Activated CD4-positive, alpha-beta T cell treated with anti-CD3 and anti-CD28 coated beads, Interleukin-2, amount 50 U/mL, for 16 hours (primary cell): ENCODE measurements around the gene ZNF823.

Experiments used
- DNase-seq: peaks from one replicate; pipeline ENCODE4 v3.0.0-alpha.2; 2020

Gene ZNF823

DNA sequence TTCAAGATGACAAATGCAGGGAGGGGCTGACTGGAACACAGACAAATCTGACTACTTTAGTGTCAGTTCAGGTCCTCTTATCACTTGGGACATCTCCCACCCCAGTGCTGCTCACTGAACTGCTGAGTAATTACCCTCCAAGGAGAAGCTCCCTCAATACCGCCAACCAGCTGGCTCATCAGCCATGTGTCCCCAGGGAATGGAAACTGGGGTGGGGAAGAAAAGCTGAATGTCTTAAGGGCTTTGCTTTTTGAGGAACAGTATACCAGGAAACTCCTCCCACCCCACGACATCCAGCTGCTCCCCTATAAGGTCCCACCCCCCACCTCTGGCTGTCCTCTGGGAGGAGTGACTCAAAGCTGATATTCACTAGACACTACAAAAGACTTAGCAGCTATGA lies 2.0 kb downstream of the ZNF823 start:
- peak; percentile 20 for DNase-seq

DNA sequence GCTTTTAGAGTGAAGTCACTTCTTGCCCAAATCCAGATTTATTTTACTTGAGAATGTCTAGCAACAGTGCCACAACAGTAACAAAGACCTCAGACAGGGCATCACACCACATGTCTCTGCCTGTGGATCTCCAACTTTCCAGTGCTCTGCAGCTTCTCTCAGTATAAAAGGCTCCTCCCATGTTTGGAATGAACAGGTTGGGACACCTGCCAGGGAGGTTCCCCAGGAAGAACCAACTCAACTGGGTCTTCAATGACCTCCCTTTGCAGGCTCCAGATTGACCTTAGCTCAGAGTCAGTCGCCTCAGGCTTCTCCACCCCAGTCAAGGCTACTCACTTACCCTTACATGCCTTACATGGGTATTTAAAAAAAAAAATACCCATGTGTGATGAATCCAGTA lies 3.4 kb downstream of the ZNF823 start:
- DNase-seq: no peak

DNA sequence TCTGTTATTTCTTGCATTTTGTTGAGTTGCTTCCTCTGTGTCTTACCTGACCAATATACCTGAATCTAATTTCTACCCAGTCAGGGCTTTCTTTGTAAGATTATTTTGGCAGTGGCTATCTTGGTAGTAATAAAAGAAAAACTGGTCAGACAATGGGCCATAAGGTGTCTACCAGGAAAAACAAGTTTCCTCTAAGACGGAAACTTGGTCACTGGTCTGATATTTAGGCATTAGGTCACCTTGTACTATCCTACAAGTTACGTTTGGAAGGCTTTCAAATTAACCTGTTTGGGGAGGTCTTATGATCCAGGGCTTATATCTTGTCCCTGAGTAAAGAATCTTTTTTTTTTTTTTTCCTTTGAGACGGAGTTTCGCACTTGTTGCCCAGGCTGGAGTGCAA lies 9.2 kb downstream of the ZNF823 start:
- DNase-seq: no peak

DNA sequence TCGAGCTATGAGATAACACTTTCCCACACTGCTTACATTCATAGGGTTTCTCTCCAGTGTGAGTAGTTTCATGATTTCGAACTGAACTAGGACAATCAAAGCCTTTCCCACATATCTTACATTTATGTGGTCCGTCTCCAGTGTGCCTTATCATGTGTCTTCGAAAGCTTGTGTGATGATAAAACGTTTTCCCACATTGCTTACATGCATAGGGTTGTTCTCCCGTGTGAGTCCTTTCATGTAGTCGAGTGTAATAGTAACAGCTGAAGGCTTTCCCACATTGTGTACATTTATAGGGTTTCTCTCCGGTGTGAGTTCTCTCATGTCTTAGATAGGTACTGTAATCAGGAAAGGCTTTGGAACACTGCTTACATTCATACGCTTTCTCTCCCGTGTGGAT lies 16.3 kb downstream of the ZNF823 start:
- no peak for DNase-seq

- DNase-seq: no peak
These were observed 17.1 kb downstream of the ZNF823 start for GRCh38 chr19:11721681-11722080.

- DNase-seq: no peak
These were observed 28.4 kb downstream of the ZNF823 start for GRCh38 chr19:11710313-11710712.

DNA sequence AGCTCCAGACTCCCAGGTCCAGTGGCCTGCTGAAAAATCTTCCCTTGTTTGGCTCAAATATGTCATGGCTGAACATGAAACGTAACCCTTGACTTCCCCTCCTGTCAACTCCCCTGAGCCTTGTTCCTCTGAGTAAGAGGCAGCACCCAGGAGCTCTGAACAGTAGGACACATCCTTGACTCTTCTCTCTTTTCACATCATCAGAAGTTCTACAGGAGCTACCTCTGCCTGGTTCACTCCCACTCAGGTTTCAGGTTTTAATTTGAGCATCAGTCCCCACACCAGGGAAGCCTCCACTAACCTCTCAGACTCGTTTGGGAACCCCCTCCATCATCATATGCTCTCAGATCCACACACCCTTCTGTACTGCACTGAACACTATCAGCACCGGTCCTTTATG lies 30.3 kb downstream of the ZNF823 start:
- no peak for DNase-seq

- no peak for DNase-seq
These were observed 33.3 kb downstream of the ZNF823 start for GRCh38 chr19:11705474-11705873.

GRCh38 chr19:11704626-11705025 lies 34.1 kb downstream of the ZNF823 start:
- DNase-seq: no peak

GRCh38 chr19:11699931-11700794 lies 38.6 kb downstream of the ZNF823 start:
- no peak for DNase-seq

DNA sequence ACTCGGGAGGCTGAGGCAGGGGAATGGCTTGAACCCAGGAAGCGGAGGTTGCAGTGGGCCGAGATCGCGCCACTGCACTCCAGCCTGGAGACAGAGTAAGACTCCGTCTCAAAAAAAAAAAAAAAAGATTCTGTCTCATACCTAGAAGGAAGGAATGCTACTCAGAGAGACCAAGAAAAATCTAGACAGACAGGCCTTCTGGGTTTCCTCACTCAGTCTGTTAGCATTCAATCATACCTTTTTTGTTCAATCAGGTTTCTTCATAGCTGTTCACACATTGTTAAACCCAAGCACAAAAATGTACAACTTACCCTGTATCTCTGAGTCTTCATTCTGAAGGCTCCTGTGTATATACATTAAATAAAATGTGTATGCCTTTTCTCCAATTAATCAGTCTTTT lies 40.5 kb downstream of the ZNF823 start:
- no peak for DNase-seq

- no peak for DNase-seq
These were observed 41.4 kb downstream of the ZNF823 start for GRCh38 chr19:11697284-11697855.

- peak; percentile 68 for DNase-seq
These were observed 44.0 kb downstream of the ZNF823 start for GRCh38 chr19:11694533-11695439.

DNA sequence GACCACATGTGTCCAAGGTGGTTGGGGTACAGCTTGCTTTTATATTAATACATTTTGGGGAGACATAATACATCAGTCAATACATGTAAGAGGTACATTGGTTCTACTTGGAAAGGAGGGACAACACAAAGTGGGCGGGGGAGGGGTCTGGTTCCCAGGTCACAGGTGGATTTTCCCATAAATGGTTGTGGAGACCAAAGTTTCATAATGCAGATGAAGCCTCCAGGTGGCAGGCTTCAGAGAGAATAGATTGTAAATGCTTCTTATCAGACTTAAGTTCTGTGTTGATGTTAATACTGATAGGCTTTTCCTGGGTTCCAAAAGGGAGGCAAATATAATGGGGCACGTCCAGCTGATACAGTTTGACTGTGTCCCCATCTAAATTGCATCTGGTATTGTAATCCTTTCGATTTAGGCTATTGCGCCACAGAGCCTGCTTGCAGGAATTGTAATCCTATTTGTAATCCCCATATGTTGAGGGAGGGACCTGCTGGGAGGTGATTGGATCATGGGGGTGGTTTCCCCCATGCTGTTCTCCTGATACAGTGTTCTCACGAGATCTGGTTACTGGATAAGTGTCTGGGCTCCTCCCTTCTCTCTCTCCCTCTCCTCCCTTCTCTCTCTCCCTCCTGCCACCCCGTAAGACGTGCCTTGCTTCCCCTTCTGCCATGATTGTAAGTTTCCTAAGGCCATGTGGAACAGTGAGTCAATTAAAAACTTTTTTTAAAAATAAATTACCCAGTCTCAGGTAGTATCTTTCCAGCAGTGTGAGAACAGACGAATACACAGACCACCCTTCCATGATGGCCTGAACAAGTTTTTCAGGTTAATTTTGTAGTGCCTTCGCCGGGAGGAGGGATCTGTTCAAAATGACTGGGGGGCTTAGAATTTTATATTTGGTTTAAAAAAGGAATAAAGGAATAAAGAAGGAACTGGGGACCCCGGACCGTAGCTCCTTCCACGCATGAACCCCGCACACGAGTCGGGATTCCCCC lies 44.9 kb downstream of the ZNF823 start:
- no peak for DNase-seq

- no peak for DNase-seq
These were observed 46.5 kb downstream of the ZNF823 start for GRCh38 chr19:11692127-11692790.

- peak; percentile 6 for DNase-seq
These were observed 52.8 kb downstream of the ZNF823 start for GRCh38 chr19:11685676-11686650.

DNA sequence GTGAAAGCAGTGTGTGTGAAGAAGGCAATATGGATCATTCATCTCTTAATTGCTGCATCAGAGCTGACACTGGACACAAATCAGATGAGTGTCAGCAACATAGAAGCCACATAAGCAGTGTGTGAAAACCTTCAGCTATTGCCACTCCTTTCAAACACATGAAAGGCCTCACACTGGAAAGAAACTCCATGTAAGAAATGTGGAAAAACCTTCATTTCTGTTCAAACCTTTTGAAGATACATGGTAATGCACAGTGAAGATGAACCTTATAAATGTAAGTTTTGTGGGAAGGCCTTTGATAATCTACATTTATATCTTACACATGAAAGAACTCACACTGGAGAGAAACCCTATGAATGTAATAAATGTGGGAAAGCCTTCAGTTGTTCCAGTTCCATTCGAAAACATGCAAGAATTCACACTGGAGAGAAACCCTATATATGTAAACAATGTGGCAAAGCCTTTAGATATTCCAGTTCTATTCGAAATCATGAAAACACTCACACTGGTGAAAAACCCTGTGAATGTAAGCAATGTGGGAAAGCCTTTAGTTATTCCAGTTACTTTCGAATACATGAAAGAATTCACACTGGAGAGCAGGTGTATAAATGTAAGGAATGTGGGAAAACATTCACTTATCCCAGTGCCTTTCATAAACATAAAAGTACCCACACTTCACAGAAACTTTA lies 53.6 kb downstream of the ZNF823 start:
- DNase-seq: no peak

- DNase-seq: no peak
These were observed 58.0 kb downstream of the ZNF823 start for GRCh38 chr19:11680689-11681302.

DNA sequence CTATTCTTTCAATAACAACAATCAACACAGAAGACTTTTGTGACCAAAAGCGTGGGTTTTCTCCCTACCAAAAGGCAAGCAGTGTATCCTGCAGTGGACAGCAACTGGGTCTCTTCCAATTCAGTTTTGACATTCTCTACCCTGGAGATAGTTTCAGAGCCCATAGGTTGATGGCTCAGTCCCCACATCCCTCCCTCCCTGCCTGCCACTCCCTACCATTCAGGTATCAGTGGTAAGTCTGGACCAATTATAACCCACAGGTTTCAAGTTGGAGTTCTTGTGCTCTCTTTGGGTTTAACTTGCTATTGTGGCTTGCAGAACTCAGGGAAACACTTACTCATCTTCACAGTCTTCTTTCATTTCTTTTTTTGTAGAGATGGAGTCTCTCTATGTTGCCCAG lies 60.2 kb downstream of the ZNF823 start:
- DNase-seq: no peak
